Pancreas (tissue), 10 donors: ENCODE results near the gene BCAM. TPM values are rescaled to one million over a fixed set of nuclear protein-coding genes. Genes with fewer than 3 reads are reported as not detected.

Source experiments
- ATAC-seq, 4 donors: fragments of 200-7000 bp; cut with Tn5 transposase; one replicate each; pipeline versions ENCODE4 v1.8.0 to v1.9.1; 2020; ENCODE audit warnings: mild to moderate bottlenecking in 4 of 4, moderate library complexity in 4 of 4
- DNase-seq, 6 donors: peaks; one replicate each; pipeline ENCODE4 v3.0.0-alpha.2; 2020
- FAIRE-seq: peaks from 2 replicates; lab custom pipeline; 2012; peaks lifted over from hg19 to GRCh38; lab: Jason Lieb, UNC
- H3K27ac ChIP-seq, 4 donors: fragments of 200-600 bp; sonication (generic); 1 replicate in 3 of 4; 2 replicates in 1 of 4; pipeline versions ENCODE4 v1.5.0 to v1.8.0; 2020
- H3K27me3 ChIP-seq, 4 donors: fragments of 200-600 bp; one replicate each; pipeline ENCODE4 v1.8.0; 2021
- H3K36me3 ChIP-seq, 3 donors: fragments of 200-600 bp; sonication (generic) in 1 of 3; one replicate each; pipeline versions ENCODE4 v1.5.0 to v1.8.0; 2020 to 2021
- H3K4me1 ChIP-seq, 3 donors: fragments of 200-600 bp; one replicate each; pipeline ENCODE4 v1.8.0; 2021
- H3K4me3 ChIP-seq, 4 donors: fragments of 200-600 bp; sonication (generic) in 2 of 4; one replicate each; pipeline versions ENCODE4 v1.5.0 to v1.8.0; 2020 to 2021
- H3K9me3 ChIP-seq, 4 donors: fragments of 200-600 bp; one replicate each; pipeline ENCODE4 v1.8.0; 2021
- WGBS, 2 donors: extraction: QIAGEN DNeasy Blood & Tissue Kit; methylation state at CpG; one replicate each; pipeline ENCODE4 v1.1.7; 2013; 5-methylcytosine and 5-hydroxymethylcytosine counted together
- intact Hi-C, 3 donors: fragments of 100-400 bp; cut with DNase I; formaldehyde crosslinking; loops; one replicate each; pipeline versions ENCODE4 v1.11.1 to v1.14.2; 2022
- polyA plus RNA-seq, 2 donors: library from polyadenylated mRNA; stranded (reverse); fragments of 200-250 nt; gene quantifications; one replicate each; pipeline ENCODE4 v1.2.3, GENCODE V29; 2013
- total RNA-seq, 6 donors: library from RNA; stranded (reverse); fragmentation: NEBNext Ultra II Directional in 4 of 6; extraction: Animal tissue kit (Norgen Biotek cat#: 25700) in 4 of 6; gene quantifications; one replicate each; pipeline versions ENCODE4 v1.2.1 to v1.2.4, GENCODE V29; 2021 to 2023
- TF ChIP-seq, protein P1 (sequence below), 4 donors: fragments of 200-600 bp; sonication (generic) in 3 of 4; IDR thresholded peaks; one replicate each; pipeline versions ENCODE4 v1.5.0 to v1.8.0; 2021; ENCODE audit warnings: antibody characterized with exemption in 4 of 4
- donor health status: healthy with polysubstance abuse.
- donor health status: DM: no; HTN: no; CAD: no; lungs with moderate emphysema.
- donor health status: DM: no; HTN: no; CAD: no.
- donor health status: control.
- donor health status: control.
- donor health status: Bipolar disorder and iron deficiency.
- donor health status: DM: yes; HTN: yes; CAD: no.
- donor health status: DM: no; HTN: no; CAD: no.
- donor health status: DM: no; HTN: no; CAD: no.
- donor health status: DM: yes; HTN: yes; CAD: no.

Gene BCAM
- total and polyA plus RNA-seq, 8 donors = 28.8 to 140 (median 51.5) TPM

DNA sequence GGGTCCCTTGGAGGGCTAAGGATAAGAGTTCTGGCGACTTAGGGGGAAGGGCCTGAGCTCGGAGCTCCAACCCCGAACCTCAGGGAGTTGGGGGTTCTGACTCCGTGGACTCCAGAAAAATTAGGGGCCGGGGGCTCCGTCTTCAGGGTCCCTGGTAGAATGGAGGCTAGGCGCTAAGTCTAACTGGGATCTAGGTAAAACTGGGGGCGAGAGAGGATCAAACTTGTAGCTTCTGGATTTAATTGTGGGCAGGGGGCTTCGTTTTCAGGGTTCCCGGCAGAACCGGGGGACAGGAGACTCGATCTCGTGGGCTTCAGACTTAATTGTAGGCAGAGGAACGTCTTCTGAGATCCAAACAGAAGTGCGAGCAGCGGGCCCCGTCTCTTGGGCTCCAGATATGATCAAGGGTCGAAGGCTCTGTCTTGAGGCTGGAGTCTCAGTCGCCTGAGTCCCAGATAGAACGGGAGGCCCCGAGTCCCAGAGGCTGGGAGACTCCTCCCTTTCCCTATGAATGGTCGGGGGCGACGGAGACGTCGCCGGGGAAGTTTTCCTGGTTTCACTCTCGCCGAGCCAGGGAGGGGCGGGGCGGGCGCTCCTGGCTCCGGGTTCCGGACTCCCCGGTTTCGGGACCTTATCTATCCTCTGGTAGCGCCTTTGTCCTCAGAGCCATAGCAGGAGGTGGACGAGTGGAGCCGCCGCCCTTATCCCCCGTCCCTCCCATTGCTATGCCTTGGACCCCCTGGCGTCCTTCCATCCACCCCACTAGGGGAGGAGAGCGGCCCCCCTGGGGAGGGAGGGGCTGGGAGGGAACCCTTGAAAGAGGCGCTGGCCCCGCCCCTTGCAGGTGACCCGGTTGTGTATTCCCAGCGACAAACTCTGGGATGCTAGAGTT lies 38.5 kb downstream of the BCAM start:
- H3K4me3 ChIP-seq = peak overlapping the region; percentile 92 to 97 (median 92)
- peaks cover 0 to 7% (median 6%) of the 10 kb centered on the region in 3 donors for H3K4me1 ChIP-seq
- H3K27me3 ChIP-seq = no peaks in the 10 kb centered on the region
- 0 to 1% methylated on average over 45 to 47 of the region's 47 CpGs for WGBS, 2 donors
- FAIRE-seq (no peak), ATAC-seq (peak; percentile 18 to 39 (median 36)), DNase-seq (peak; percentile 78 to 88 (median 84))
- peak overlapping the region; percentile 92 to 99 (median 97) for H3K27ac ChIP-seq
- no peaks in the 10 kb centered on the region for H3K9me3 ChIP-seq
- no peaks in the 10 kb centered on the region for H3K36me3 ChIP-seq
- intact Hi-C loops = no loop called here
- TF ChIP-seq, protein P1, sequence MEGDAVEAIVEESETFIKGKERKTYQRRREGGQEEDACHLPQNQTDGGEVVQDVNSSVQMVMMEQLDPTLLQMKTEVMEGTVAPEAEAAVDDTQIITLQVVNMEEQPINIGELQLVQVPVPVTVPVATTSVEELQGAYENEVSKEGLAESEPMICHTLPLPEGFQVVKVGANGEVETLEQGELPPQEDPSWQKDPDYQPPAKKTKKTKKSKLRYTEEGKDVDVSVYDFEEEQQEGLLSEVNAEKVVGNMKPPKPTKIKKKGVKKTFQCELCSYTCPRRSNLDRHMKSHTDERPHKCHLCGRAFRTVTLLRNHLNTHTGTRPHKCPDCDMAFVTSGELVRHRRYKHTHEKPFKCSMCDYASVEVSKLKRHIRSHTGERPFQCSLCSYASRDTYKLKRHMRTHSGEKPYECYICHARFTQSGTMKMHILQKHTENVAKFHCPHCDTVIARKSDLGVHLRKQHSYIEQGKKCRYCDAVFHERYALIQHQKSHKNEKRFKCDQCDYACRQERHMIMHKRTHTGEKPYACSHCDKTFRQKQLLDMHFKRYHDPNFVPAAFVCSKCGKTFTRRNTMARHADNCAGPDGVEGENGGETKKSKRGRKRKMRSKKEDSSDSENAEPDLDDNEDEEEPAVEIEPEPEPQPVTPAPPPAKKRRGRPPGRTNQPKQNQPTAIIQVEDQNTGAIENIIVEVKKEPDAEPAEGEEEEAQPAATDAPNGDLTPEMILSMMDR (IDR thresholded peaks at IDR 0.05) = no peak

DNA sequence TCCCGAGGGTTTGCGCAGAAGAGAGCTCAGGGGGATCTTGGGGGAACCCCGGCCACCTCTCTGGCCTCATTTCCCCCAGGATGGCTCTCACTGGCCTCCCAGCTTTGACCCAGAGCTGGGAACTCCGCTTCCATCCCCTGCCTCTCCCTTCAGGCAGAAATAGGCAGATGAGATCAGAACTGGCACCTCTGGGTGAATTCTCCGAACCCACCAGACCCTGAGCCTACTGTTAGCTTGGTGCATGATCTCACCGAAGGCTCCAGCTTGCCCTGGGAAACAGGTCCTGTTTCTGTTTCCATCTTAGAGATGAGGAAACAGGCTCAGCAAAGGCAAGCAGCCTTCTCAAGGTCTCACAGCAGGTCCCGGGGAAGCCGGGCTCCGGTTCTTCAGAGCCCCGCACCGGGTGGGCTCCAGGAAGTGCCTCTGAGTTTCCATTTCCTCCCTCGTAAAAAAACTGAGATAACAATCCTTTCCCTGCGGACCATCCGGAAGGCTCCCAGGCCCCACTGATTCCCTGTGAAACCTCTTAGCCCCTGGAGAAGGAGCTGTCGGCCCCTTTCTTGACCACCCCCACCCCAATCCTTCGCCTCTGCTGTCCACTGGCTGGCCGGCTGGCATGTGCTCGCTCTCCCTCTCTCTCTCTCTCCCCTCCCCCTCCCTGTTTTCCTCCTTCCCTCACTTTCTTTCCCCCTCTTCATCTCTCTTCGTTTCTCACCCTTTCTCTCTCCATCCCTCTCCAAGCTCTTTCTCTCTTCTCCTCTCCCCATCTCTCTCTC lies 39.3 kb downstream of the BCAM start:
- Histone ChIP-seq H3K9me3 (no peaks in the 10 kb centered on the region), H3K27ac (peak overlapping the region; percentile 92 to 99 (median 97)), H3K27me3 (no peaks in the 10 kb centered on the region), H3K4me1 (peaks cover 0 to 7% (median 6%) of the 10 kb centered on the region in 3 donors), H3K4me3 (peak overlapping the region; percentile 92 to 97 (median 92)), H3K36me3 (no peaks in the 10 kb centered on the region)
- intact Hi-C loops = no loop called here
- DNase-seq (peak in 1 of 6 donors; percentile 24), ATAC-seq (no peak), FAIRE-seq (no peak)
- TF ChIP-seq, protein P1 (IDR thresholded peaks at IDR 0.05) = no peak
- 20 to 21% methylated on average over 19 of the region's 19 CpGs for WGBS, 2 donors

DNA sequence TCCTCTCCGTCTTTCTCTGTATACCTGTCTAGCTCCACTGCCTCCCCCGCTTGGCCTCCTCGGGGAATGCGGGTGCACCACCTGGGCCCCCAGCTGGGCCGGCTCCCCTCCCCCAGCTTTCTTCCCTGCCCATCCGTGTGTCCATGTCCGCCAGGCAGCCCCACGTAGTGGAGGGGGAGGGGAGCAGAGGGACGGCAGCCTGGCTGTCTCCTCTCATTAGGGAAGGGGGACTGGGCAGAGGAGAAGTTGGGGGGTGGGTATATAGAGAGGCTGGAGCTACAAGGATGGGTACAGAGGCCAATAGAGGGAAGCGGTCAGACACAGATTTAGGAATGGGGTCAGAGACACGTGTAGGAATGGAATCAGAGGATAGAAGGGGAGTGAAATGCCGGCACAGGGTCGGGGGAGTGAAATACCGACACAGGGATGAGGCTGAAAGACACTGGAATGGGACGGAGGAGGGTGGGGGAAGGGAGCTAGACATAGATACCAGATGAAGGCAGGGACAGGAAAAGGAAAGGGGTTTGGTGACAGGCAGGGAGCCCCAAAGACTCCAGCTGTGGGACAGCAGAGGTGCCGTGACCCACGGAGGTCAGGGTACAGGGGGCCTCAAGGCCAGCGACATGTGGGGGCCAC lies 40.0 kb downstream of the BCAM start:
- intact Hi-C loops = no loop called here
- 42 to 52% methylated on average over 17 to 18 of the region's 18 CpGs for WGBS, 2 donors
- no peaks in the 10 kb centered on the region for H3K27me3 ChIP-seq
- FAIRE-seq = no peak
- no peak for ATAC-seq
- H3K27ac ChIP-seq = peak overlapping the region in 2 of 4 donors; percentile 98 to 99
- H3K4me1 ChIP-seq = peaks cover 0 to 7% (median 6%) of the 10 kb centered on the region in 3 donors
- no peaks in the 10 kb centered on the region for H3K36me3 ChIP-seq
- TF ChIP-seq, protein P1 (IDR thresholded peaks at IDR 0.05) = no peak
- no peaks in the 10 kb centered on the region for H3K9me3 ChIP-seq
- H3K4me3 ChIP-seq = peak overlapping the region in 1 of 4 donors; percentile 92
- DNase-seq = peak in 3 of 6 donors; percentile 29 to 62 (median 56)

DNA sequence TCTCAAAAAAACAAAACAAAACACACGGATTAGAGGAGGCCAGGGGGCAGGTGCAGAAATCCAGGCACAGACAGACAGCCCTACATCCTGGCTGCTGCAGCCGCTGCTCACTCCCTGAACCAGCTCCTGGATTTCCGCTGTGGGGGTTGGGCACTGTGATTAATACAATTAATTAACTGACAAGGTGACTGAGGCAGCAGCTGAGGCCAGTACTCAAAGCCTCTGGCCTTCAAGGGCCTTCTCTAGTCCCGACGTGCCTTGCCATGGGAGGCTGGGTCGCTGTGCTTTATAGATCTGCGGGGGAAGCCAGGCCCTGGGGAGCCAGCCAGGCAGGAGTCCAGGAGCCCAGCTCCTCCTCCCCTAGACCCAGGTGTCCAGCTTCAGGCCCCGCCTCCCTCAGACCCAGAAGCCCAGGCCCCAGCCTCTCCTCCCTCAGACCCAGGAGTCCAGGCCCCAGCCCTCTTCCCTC lies 41.8 kb downstream of the BCAM start:
- 14 to 25% methylated on average over 8 of the region's 8 CpGs for WGBS, 2 donors
- no peak overlapping the region for H3K4me3 ChIP-seq
- H3K36me3 ChIP-seq = no peaks in the 10 kb centered on the region
- intact Hi-C loops = no loop called here
- peaks cover 0 to 2% (median 0%) of the 10 kb centered on the region in 3 donors for H3K4me1 ChIP-seq
- peak in 4 of 6 donors; percentile 50 to 71 (median 60) for DNase-seq
- H3K27ac ChIP-seq = peak overlapping the region in 2 of 4 donors; percentile 98 to 99
- ATAC-seq = peak in 1 of 4 donors; percentile 13
- no peak for FAIRE-seq
- H3K27me3 ChIP-seq = no peaks in the 10 kb centered on the region
- no peaks in the 10 kb centered on the region for H3K9me3 ChIP-seq
- TF ChIP-seq, protein P1 (IDR thresholded peaks at IDR 0.05) = no peak
